Psoas muscle (tissue), 8 donors: ENCODE results near the gene FUT2. TPM values are rescaled to one million over a fixed set of nuclear protein-coding genes. Genes with fewer than 3 reads are reported as not detected.

Source experiments
- ATAC-seq, 4 donors: fragments of 200-7000 bp; cut with Tn5 transposase; one replicate each; pipeline ENCODE4 v1.9.1; 2020; ENCODE audit warnings: moderate library complexity in 3 of 4, mild to moderate bottlenecking in 2 of 4
- DNase-seq, 2 donors: peaks; one replicate each; pipeline ENCODE4 v3.0.0-alpha.2; 2020
- H3K27ac ChIP-seq: fragments of 200-600 bp; one replicate; pipeline ENCODE4 v1.8.0; 2022
- H3K27me3 ChIP-seq, 3 donors: fragments of 200-600 bp in 1 of 3; one replicate each; pipeline versions ENCODE4 v1.6.1 to v1.8.0; 2013 to 2022; ENCODE audit warnings: low read length in 2 of 3, mild to moderate bottlenecking in 2 of 3, moderate library complexity in 1 of 3; ENCODE audit not compliant: insufficient read depth in 3 of 3
- H3K36me3 ChIP-seq, 2 donors: fragments of 200-600 bp in 1 of 2; one replicate each; pipeline versions ENCODE4 v1.6.1 to v1.8.0; 2013 to 2022; ENCODE audit warnings: low read depth in 1 of 2, mild to moderate bottlenecking in 1 of 2, moderate library complexity in 1 of 2; ENCODE audit not compliant: insufficient read depth in 1 of 2
- H3K4me1 ChIP-seq: fragments of 200-600 bp; one replicate; pipeline ENCODE4 v1.8.0; 2022
- H3K4me3 ChIP-seq: fragments of 200-600 bp; one replicate; pipeline ENCODE4 v1.8.0; 2022; ENCODE audit warnings: mild to moderate bottlenecking
- H3K9me3 ChIP-seq: fragments of 200-600 bp; one replicate; pipeline ENCODE4 v1.8.0; 2022
- WGBS, 3 donors: extraction: QIAGEN DNeasy Blood & Tissue Kit; methylation state at CpG; one replicate each; pipeline versions ENCODE4 v1.1.6 to v1.1.7; 2013; 5-methylcytosine and 5-hydroxymethylcytosine counted together
- intact Hi-C, 2 donors: fragments of 100-400 bp; cut with DNase I; formaldehyde crosslinking; loops; one replicate each; pipeline versions ENCODE4 v1.11.0 to v1.14.2; 2022
- polyA plus RNA-seq, 3 donors: library from polyadenylated mRNA; stranded (reverse); fragments of 200-250 nt; gene quantifications; one replicate each; pipeline ENCODE4 v1.2.3, GENCODE V29; 2013
- total RNA-seq, 4 donors: library from RNA; stranded (reverse); fragmentation: NEBNext Ultra II Directional in 2 of 4; extraction: Animal tissue kit (Norgen Biotek cat#: 25700) in 2 of 4; gene quantifications; one replicate each; pipeline versions ENCODE4 v1.2.1 to v1.2.4, GENCODE V29; 2021 to 2023
- TF ChIP-seq, protein P1 (sequence below): fragments of 200-600 bp; IDR thresholded peaks from one replicate; pipeline ENCODE4 v1.8.0; 2022; ENCODE audit warnings: antibody characterized with exemption
- donor health status: healthy with polysubstance abuse.
- donor health status: DM: no; HTN: no; CAD: no; lungs with moderate emphysema.
- donor health status: Bipolar disorder and iron deficiency.
- donor health status: healthy.
- donor health status: DM: yes; HTN: yes; CAD: no.
- donor health status: DM: no; HTN: no; CAD: no.
- donor health status: DM: no; HTN: no; CAD: no.
- donor health status: DM: yes; HTN: yes; CAD: no.

The FUT2 gene
- total and polyA plus RNA-seq, 7 donors, result not detected

- peak overlapping the region; percentile 91 for H3K27ac ChIP-seq
- H3K9me3 ChIP-seq, result no peaks in the 10 kb centered on the region
- H3K4me1 ChIP-seq, result peaks cover 26% of the 10 kb centered on the region
- no peaks in the 10 kb centered on the region for H3K36me3 ChIP-seq
- DNase-seq (peak; percentile 51 to 84), ATAC-seq (peak; percentile 68 to 78 (median 70))
- H3K27me3 ChIP-seq, result no peaks in the 10 kb centered on the region
- 10 to 14% (median 13%) methylated on average over 12 of the region's 12 CpGs for WGBS, 3 donors
- H3K4me3 ChIP-seq, result peak overlapping the region; percentile 78
- intact Hi-C loops, result no loop called here
- TF ChIP-seq, protein P1, sequence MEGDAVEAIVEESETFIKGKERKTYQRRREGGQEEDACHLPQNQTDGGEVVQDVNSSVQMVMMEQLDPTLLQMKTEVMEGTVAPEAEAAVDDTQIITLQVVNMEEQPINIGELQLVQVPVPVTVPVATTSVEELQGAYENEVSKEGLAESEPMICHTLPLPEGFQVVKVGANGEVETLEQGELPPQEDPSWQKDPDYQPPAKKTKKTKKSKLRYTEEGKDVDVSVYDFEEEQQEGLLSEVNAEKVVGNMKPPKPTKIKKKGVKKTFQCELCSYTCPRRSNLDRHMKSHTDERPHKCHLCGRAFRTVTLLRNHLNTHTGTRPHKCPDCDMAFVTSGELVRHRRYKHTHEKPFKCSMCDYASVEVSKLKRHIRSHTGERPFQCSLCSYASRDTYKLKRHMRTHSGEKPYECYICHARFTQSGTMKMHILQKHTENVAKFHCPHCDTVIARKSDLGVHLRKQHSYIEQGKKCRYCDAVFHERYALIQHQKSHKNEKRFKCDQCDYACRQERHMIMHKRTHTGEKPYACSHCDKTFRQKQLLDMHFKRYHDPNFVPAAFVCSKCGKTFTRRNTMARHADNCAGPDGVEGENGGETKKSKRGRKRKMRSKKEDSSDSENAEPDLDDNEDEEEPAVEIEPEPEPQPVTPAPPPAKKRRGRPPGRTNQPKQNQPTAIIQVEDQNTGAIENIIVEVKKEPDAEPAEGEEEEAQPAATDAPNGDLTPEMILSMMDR, result no peak
Measured at GRCh38 chr19:48720251-48720612, 24.5 kb downstream of the FUT2 start.

GRCh38 chr19:48720613-48721296, 25.0 kb downstream of the FUT2 start:
- TF ChIP-seq, protein P1, result no peak
- H3K9me3 ChIP-seq, result no peaks in the 10 kb centered on the region
- DNase-seq (peak; percentile 98 to 100), ATAC-seq (peak; percentile 81 to 89 (median 86))
- peak overlapping the region; percentile 78 for H3K4me3 ChIP-seq
- H3K4me1 ChIP-seq, result peaks cover 20% of the 10 kb centered on the region
- intact Hi-C loops, result no loop called here
- no peaks in the 10 kb centered on the region for H3K36me3 ChIP-seq
- H3K27me3 ChIP-seq, result no peaks in the 10 kb centered on the region
- WGBS, 3 donors, result 14 to 17% (median 14%) methylated on average over 42 of the region's 42 CpGs
- peak overlapping the region; percentile 91 for H3K27ac ChIP-seq

DNA sequence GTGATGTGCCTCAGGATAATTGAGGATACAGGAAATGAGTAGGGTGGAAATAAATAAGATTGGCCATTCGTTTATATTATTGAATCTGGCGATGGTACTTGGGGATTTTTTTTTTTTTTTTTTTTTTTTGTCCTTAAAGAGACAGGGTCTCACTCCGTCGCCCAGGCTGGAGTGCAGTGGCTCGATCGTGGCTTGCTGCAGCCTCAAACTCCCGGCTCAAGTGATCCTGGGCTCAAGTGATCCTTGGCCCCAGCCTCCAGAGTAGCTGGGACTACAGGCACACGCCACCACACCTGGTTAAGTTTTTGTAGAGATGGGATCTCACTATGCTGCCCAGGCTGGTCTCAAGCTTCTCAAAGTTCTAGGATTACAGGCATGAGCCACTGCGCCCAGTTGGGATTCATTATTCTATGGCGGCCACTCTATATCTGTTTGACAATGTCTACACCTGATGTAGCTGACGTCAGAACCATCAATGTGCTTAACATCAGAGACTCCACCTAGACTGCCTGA, 26.5 kb downstream of the FUT2 start:
- Histone ChIP-seq H3K27me3 (no peaks in the 10 kb centered on the region), H3K27ac (no peak overlapping the region), H3K4me1 (peaks cover 9% of the 10 kb centered on the region), H3K9me3 (no peaks in the 10 kb centered on the region), H3K4me3 (no peak overlapping the region), H3K36me3 (no peaks in the 10 kb centered on the region)
- DNase-seq (no peak), ATAC-seq (no peak)
- TF ChIP-seq, protein P1, result no peak
- intact Hi-C loops, result no loop called here
- WGBS, 3 donors, result 79 to 84% (median 82%) methylated on average over 11 of the region's 11 CpGs

DNA sequence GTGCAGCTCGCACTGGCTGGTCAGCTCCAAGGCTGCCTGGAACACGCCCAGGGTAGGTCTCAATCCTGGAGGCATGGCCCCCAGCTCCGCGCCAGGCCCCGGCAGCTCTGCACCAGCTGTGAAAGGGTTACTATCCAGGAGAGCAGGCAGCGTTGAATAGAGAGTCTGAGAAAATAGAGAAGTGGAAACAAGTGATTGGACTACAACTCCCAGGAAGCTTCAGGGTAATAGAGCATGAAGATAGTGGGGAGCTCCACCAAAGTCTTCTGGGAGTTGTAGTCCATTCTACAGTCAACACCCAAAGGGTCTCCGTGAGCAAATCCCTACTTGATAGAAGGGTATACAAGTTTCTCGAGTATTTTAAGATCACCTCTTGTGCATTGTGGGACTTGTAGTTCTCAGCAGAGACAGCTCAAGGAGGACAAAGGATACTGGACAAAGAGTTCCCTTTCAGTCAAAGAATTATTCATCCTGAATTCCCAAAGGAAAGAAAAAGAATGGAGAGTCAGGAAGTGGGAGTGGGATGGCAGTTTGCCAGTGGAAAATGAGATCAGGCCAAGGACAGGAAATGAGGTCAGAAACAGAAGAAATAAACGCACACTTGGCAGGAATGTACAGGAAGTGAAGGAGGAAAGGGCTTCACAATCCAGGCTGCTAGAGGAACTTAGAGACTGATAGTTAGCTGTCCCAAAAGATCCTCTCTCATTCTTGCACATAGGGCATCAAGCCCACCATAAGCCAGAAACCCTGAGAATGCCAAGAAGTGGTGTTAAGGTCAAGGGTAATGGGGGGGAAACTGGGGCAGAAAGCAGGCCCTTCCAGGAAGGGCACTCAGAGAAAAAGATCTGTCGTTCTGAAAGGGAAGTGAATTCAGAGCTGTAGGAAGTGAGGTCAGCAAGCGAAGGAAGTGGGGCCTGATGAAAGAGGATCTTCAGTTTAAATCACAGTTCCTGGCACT, 29.3 kb downstream of the FUT2 start:
- DNase-seq (peak in 1 of 2 donors; percentile 65), ATAC-seq (peak in 2 of 4 donors; percentile 27 to 28)
- Histone ChIP-seq H3K4me1 (peaks cover 5% of the 10 kb centered on the region), H3K36me3 (no peaks in the 10 kb centered on the region), H3K27ac (peak overlapping the region; percentile 70), H3K9me3 (no peaks in the 10 kb centered on the region), H3K27me3 (no peaks in the 10 kb centered on the region), H3K4me3 (no peak overlapping the region)
- TF ChIP-seq, protein P1, result no peak
- WGBS, 3 donors, result 40 to 46% (median 41%) methylated on average over 11 of the region's 11 CpGs
- intact Hi-C loops, result no loop called here
